Activated naive CD4-positive, alpha-beta T cell treated with anti-CD3 and anti-CD28 coated beads, Interleukin-2, amount 50 U/mL, for 24 hours (primary cell): ENCODE results near the gene LRRTM3.

Experiments
- H3K27ac Mint-ChIP-seq: one replicate; pipeline ENCODE4 v1.8.0; 2021; ENCODE audit warnings: mild to moderate bottlenecking, mixed read lengths
- H3K27me3 Mint-ChIP-seq: one replicate; pipeline ENCODE4 v1.8.0; 2021; ENCODE audit warnings: mixed read lengths
- H3K36me3 Mint-ChIP-seq: one replicate; pipeline ENCODE4 v1.8.0; 2021; ENCODE audit warnings: mixed read lengths
- H3K4me1 Mint-ChIP-seq: one replicate; pipeline ENCODE4 v1.8.0; 2021; ENCODE audit warnings: mixed read lengths
- H3K4me3 Mint-ChIP-seq: one replicate; pipeline ENCODE4 v1.8.0; 2021; ENCODE audit warnings: mild to moderate bottlenecking, mixed read lengths
- H3K9me3 Mint-ChIP-seq: one replicate; pipeline ENCODE4 v1.8.0; 2021; ENCODE audit warnings: mixed read lengths

The LRRTM3 gene

GRCh38 chr10:66925896-66926715 is at the start of gene LRRTM3:
LRRTM3 (plus strand) TSS chr10:66926036.
- Mint-ChIP-seq H3K4me1 (no peaks in the 10 kb centered on the region), H3K27me3 (peaks cover 22% of the 10 kb centered on the region), H3K9me3 (no peaks in the 10 kb centered on the region), H3K4me3 (no peak within 1 kb of the TSS), H3K36me3 (no peaks in the 10 kb centered on the region), H3K27ac (no peak within 1 kb of the TSS)

- H3K27me3 Mint-ChIP-seq, result no peaks in the 10 kb centered on the region
- no peaks in the 10 kb centered on the region for H3K9me3 Mint-ChIP-seq
- no peaks in the 10 kb centered on the region for H3K36me3 Mint-ChIP-seq
- no peaks in the 10 kb centered on the region for H3K4me1 Mint-ChIP-seq
- no peak overlapping the region for H3K4me3 Mint-ChIP-seq
- H3K27ac Mint-ChIP-seq, result no peak overlapping the region
Observed at GRCh38 chr10:66877361-66877760, 48.5 kb upstream of the LRRTM3 start.

- H3K27me3 Mint-ChIP-seq, result no peaks in the 10 kb centered on the region
- no peak overlapping the region for H3K27ac Mint-ChIP-seq
- H3K9me3 Mint-ChIP-seq, result no peaks in the 10 kb centered on the region
- H3K4me1 Mint-ChIP-seq, result no peaks in the 10 kb centered on the region
- H3K36me3 Mint-ChIP-seq, result no peaks in the 10 kb centered on the region
- no peak overlapping the region for H3K4me3 Mint-ChIP-seq
Observed at GRCh38 chr10:66880292-66880691, 45.5 kb upstream of the LRRTM3 start.

GRCh38 chr10:66880826-66881225 is 45.0 kb upstream of the LRRTM3 start:
- H3K27ac Mint-ChIP-seq, result no peak overlapping the region
- no peaks in the 10 kb centered on the region for H3K4me1 Mint-ChIP-seq
- H3K27me3 Mint-ChIP-seq, result no peaks in the 10 kb centered on the region
- H3K36me3 Mint-ChIP-seq, result no peaks in the 10 kb centered on the region
- no peaks in the 10 kb centered on the region for H3K9me3 Mint-ChIP-seq
- no peak overlapping the region for H3K4me3 Mint-ChIP-seq

DNA sequence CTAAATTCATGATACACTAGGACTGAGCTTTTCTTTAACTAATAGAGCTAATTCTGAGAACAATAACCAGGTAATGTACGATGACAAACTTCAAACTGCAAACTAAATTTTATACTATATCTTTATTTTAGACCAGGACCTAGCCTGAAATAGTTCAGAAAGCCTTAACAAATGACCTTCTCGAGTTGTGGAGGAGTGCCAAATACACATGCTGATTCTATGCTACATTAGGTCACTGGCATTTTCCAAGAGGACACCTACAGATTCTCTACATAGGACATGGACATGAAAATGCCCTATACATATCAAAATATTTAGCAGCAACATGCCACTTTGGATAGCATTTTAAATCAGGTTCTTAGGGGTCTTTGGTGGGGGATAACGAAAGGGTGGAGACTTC is 44.0 kb upstream of the LRRTM3 start:
- Mint-ChIP-seq H3K27me3 (no peaks in the 10 kb centered on the region), H3K27ac (no peak overlapping the region), H3K9me3 (no peaks in the 10 kb centered on the region), H3K4me1 (no peaks in the 10 kb centered on the region), H3K36me3 (no peaks in the 10 kb centered on the region), H3K4me3 (no peak overlapping the region)

DNA sequence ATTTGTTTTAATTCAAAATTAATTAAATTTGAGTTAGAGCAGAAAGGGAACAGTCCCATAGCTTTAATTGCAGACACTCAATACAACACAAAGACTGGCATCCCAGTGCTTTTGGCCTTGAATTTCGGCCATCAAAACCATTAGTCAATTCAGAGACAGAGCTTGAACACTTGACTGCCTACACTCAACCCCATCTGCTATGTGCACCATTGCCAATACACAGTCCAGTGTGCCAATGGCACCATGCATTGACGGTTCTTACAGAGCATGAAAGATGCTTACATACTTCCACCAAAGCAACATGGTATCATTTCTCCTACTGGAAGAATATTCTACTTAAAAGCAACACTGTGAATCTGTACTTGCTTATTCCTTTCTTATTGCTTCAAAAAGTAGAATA is 43.6 kb upstream of the LRRTM3 start:
- H3K4me1 Mint-ChIP-seq, result no peaks in the 10 kb centered on the region
- H3K36me3 Mint-ChIP-seq, result no peaks in the 10 kb centered on the region
- H3K9me3 Mint-ChIP-seq, result no peaks in the 10 kb centered on the region
- H3K27me3 Mint-ChIP-seq, result no peaks in the 10 kb centered on the region
- H3K4me3 Mint-ChIP-seq, result no peak overlapping the region
- H3K27ac Mint-ChIP-seq, result no peak overlapping the region

DNA sequence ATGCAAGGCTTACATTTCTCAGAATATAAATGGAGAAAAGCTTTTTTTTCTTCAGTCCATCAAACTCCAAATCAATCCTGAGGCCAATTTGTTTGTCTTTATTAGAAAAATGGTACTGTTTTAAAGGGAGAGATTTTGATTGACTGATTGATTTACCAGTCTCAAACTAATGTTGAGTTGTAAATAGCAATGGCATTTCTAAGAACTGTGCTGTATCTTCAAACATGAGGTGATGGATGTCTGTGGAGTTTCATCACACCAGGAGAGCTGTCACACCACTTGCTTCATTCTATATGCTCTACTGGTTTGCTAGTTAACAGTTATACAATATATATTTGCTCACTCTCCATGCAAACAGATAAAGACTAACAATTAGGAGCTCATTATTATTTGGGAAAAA is 39.0 kb upstream of the LRRTM3 start:
- Mint-ChIP-seq H3K27me3 (no peaks in the 10 kb centered on the region), H3K27ac (no peak overlapping the region), H3K4me3 (no peak overlapping the region), H3K4me1 (no peaks in the 10 kb centered on the region), H3K9me3 (no peaks in the 10 kb centered on the region), H3K36me3 (no peaks in the 10 kb centered on the region)

GRCh38 chr10:66888237-66888636 is 37.6 kb upstream of the LRRTM3 start:
- H3K27me3 Mint-ChIP-seq, result no peaks in the 10 kb centered on the region
- no peak overlapping the region for H3K4me3 Mint-ChIP-seq
- no peaks in the 10 kb centered on the region for H3K9me3 Mint-ChIP-seq
- H3K4me1 Mint-ChIP-seq, result no peaks in the 10 kb centered on the region
- H3K36me3 Mint-ChIP-seq, result no peaks in the 10 kb centered on the region
- H3K27ac Mint-ChIP-seq, result no peak overlapping the region

DNA sequence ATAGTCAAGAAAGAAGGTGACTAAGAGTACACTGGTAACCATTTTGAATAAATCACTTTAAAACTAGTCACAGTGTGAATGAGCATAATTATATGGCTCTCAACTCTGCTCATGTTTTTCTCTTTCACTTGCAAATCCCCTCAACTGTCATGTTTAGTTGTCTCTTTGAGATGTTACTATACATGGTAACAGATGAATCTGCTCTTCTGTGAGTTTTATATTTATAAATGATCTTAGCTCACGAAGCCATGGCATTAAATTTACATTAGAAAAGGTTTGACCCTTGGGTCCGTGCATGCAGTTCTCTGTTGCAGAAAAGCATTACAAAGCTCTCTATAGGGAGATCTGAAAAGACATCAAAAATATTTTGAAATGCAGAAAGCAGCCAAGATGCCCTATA is 33.0 kb upstream of the LRRTM3 start:
- H3K4me3 Mint-ChIP-seq, result no peak overlapping the region
- H3K27me3 Mint-ChIP-seq, result no peaks in the 10 kb centered on the region
- no peaks in the 10 kb centered on the region for H3K4me1 Mint-ChIP-seq
- H3K9me3 Mint-ChIP-seq, result peaks cover under 1% of the 10 kb centered on the region
- no peak overlapping the region for H3K27ac Mint-ChIP-seq
- H3K36me3 Mint-ChIP-seq, result no peaks in the 10 kb centered on the region

- Mint-ChIP-seq H3K27ac (no peak overlapping the region), H3K36me3 (no peaks in the 10 kb centered on the region), H3K4me3 (no peak overlapping the region), H3K27me3 (peaks cover 1% of the 10 kb centered on the region), H3K4me1 (no peaks in the 10 kb centered on the region), H3K9me3 (no peaks in the 10 kb centered on the region)
Observed at GRCh38 chr10:66910671-66911070, 15.2 kb upstream of the LRRTM3 start.

GRCh38 chr10:66916030-66916429 is 9.8 kb upstream of the LRRTM3 start:
- H3K27me3 Mint-ChIP-seq, result peaks cover 1% of the 10 kb centered on the region
- no peaks in the 10 kb centered on the region for H3K9me3 Mint-ChIP-seq
- no peak overlapping the region for H3K27ac Mint-ChIP-seq
- H3K4me3 Mint-ChIP-seq, result no peak overlapping the region
- no peaks in the 10 kb centered on the region for H3K4me1 Mint-ChIP-seq
- H3K36me3 Mint-ChIP-seq, result no peaks in the 10 kb centered on the region

DNA sequence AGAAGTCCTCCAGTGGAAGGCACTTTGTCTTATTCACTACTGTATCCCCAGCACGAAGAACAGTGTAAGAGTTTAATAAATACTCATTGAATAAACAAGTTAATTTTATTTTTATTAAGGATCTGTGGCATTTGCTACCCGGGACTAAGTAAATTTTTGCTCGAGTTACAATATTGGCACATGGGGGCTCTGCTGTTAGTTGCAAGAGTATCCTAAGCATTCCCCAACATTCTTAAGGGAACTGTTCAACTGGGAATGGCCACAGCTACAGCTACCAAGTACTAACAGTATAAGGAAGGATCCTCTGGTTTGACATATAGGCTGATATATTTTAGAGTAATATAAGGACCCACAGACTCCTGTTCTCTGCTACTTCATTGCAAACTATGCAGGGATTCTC is 8.7 kb upstream of the LRRTM3 start:
- Mint-ChIP-seq H3K9me3 (no peaks in the 10 kb centered on the region), H3K4me1 (no peaks in the 10 kb centered on the region), H3K4me3 (no peak overlapping the region), H3K36me3 (no peaks in the 10 kb centered on the region), H3K27ac (no peak overlapping the region), H3K27me3 (peaks cover 1% of the 10 kb centered on the region)

GRCh38 chr10:66919248-66919647 is 6.6 kb upstream of the LRRTM3 start:
- Mint-ChIP-seq H3K27me3 (peaks cover 1% of the 10 kb centered on the region), H3K4me3 (no peak overlapping the region), H3K4me1 (no peaks in the 10 kb centered on the region), H3K9me3 (no peaks in the 10 kb centered on the region), H3K36me3 (no peaks in the 10 kb centered on the region), H3K27ac (no peak overlapping the region)

GRCh38 chr10:66924674-66925345 is 1.0 kb upstream of the LRRTM3 start:
- H3K36me3 Mint-ChIP-seq, result no peaks in the 10 kb centered on the region
- peaks cover 19% of the 10 kb centered on the region for H3K27me3 Mint-ChIP-seq
- H3K27ac Mint-ChIP-seq, result no peak overlapping the region

GRCh38 chr10:66925373-66925772 is 463 bp upstream of the LRRTM3 start:
- no peaks in the 10 kb centered on the region for H3K9me3 Mint-ChIP-seq
- no peak overlapping the region for H3K4me3 Mint-ChIP-seq
- no peak overlapping the region for H3K27ac Mint-ChIP-seq
- no peaks in the 10 kb centered on the region for H3K4me1 Mint-ChIP-seq
- H3K27me3 Mint-ChIP-seq, result peaks cover 20% of the 10 kb centered on the region
- no peaks in the 10 kb centered on the region for H3K36me3 Mint-ChIP-seq

More at GRCh38 chr10:66924674-66925345, 1.0 kb upstream of the LRRTM3 start:
- Mint-ChIP-seq H3K4me3 (no peak overlapping the region), H3K9me3 (no peaks in the 10 kb centered on the region), H3K4me1 (no peaks in the 10 kb centered on the region)

DNA sequence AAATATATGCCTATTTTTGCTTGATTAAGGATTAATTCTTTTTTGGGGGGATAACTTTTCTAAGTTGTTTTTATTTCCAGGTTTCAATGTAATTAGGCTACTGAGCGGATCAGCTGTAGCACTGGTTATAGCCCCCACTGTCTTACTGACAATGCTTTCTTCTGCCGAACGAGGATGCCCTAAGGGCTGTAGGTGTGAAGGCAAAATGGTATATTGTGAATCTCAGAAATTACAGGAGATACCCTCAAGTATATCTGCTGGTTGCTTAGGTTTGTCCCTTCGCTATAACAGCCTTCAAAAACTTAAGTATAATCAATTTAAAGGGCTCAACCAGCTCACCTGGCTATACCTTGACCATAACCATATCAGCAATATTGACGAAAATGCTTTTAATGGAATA is 1.0 kb downstream of the LRRTM3 start:
- no peaks in the 10 kb centered on the region for H3K36me3 Mint-ChIP-seq
- no peaks in the 10 kb centered on the region for H3K9me3 Mint-ChIP-seq
- H3K27ac Mint-ChIP-seq, result no peak overlapping the region
- peaks cover 24% of the 10 kb centered on the region for H3K27me3 Mint-ChIP-seq
- H3K4me3 Mint-ChIP-seq, result no peak overlapping the region
- H3K4me1 Mint-ChIP-seq, result no peaks in the 10 kb centered on the region
